RCC 7860 (cell line): Measurements from ENCODE around the gene SGTA.
A peak's percentile ranks its signal among the peaks of the same experiment; 100 is the strongest.

ENCODE experiments used
- DNase-seq: peaks from one replicate; pipeline ENCODE4 v3.0.0-alpha.2; 2015; ENCODE audit warnings: low spot score
- FAIRE-seq: peaks from 2 replicates; lab custom pipeline; 2012; peaks lifted over from hg19 to GRCh38; lab: Jason Lieb, UNC

The SGTA gene

GRCh38 chr19:2756921-2757881, 25.9 kb downstream of the SGTA start:
- FAIRE-seq (no peak), DNase-seq (no peak)

DNA sequence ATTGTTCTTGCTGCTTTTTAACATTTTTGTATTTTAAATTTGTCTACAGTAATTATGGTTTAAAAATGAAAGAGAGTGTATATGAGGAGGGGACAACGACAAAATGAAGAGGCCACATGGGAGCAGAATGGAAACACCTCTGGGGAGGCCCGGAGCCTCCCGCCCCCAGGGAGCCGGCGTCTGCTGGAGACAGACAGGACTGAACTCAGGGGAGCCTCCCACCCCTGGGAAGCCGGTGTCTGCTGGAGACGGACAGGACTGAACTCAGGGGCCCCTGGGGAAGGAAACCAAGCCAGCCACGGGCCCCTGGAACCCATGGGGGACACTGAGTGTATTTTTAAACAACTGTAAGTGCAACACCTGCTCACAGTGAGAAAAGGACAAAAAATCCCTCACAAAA, 26.6 kb downstream of the SGTA start:
- no peak for FAIRE-seq

DNA sequence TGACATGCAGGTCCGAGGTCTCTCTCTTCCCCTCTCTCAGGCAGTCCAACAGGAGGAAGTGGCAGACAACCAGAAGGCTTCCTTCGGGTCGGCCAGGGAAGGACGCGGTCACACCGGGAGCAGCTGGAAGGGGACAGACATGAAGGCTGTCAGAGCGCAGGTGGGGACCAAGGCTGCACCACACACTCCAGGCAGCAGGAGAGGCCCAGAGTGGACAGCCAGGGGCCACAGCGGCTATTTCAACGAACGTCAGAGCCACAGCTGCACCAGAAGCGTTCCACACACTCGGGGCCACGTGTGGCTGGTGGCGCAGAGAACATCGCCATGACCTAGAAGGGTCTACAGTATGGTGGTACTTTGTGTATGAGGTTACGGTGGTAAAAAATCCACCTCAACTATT, 27.3 kb downstream of the SGTA start:
- FAIRE-seq (no peak), DNase-seq (no peak)

More for the DNA sequence above, 26.6 kb downstream of the SGTA start:
- no peak for DNase-seq

- DNase-seq: no peak
- no peak for FAIRE-seq
Observed at GRCh38 chr19:2755448-2755705, 27.7 kb downstream of the SGTA start.

GRCh38 chr19:2754659-2755447, 28.2 kb downstream of the SGTA start:
- no peak for DNase-seq
- FAIRE-seq: no peak

DNA sequence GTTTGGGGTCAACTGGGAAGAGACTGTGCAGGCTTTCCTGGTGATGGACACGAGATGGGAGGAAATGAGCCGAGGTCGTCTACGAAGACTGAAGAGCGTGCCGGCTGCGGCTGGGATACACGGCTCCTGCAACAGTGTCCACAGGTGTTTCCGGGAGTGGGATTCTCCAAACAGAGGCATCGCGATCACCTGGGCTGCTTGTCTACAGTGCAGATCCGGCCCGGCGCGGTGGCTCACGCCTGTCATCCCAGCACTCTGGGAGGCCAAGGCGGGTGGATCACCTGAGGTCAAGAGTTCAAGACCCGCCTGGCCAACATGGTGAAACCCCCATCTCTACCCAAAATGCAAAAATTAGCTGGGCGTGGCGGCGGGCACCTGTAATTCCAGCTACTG, 31.6 kb downstream of the SGTA start:
- no peak for DNase-seq
- FAIRE-seq: no peak

- FAIRE-seq (no peak), DNase-seq (no peak)
Observed at GRCh38 chr19:2750808-2751437, 32.1 kb downstream of the SGTA start.

DNA sequence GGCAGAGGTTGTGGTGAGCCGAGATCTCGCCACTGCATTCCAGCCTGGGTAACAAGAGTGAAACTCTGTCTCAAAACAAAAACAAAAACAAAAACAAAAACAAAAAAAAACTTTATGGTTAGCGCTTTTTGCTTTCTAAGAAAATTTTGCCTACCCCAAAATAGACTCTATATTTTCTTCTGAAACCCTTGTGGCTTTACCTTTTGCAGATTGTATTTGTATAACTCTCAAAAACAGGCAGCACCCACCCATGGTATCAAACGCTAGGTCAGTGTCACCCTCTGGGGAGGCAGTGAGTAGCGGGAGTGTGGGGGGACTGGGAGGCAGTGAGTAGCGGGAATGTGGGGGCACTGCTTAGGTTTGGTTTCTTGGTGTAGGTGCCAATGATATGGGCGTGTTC, 35.7 kb downstream of the SGTA start:
- no peak for FAIRE-seq
- DNase-seq: no peak

DNA sequence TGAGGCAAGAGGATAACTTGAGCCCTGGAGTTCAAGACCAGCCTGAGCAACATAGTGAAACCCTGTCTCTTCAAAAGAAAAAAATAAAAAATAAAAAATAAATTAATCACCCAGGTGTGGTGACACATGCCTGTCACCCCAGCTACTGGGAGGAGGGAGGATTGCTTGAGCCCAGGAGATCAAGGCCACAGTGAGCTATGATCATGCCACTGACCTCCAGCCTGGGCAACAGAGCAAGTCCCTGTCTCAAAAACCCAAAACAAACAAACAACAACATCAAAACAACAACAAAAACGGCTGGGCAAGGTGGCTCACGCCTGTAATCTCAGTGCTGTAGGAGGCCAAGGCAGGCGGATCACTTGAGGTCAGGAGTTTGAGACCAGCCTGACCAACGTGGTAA, 39.0 kb downstream of the SGTA start:
- FAIRE-seq: no peak
- DNase-seq: no peak

DNA sequence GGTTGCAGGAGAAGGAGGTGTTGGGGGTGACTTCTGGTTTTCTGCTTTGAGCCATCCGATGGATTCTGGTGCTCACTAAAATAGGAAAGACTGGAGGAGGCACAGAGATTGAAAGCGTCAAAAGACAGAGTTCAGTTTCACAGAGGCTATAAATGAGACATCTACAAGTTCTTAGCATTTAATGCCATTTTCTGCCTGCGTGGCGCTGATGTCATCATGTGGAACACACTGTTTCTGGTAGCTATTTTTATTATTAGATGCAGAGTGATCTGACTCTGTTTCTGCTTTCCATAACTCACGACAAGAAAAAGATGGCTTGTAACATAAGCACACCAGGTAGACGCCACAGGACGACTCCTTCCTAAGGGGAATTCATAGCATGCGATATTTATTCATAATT, 40.0 kb downstream of the SGTA start:
- no peak for FAIRE-seq
- DNase-seq: no peak

DNA sequence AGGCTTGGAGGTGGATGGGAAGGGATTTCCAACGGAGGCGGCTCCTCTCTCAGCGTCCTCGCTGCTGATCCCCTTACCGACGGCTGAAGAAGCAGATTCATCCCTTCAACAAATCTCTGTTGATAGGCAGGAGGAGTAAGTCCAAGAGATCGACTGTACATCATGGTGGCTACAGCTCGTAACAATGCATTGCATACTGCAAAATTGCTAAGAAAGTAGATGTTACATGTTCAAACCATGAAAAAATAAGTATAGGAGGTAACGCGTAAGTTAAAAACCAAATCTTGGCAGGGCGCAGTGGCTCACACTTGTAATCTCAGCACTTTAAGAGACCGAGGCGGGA, 42.8 kb downstream of the SGTA start:
- FAIRE-seq: no peak
- no peak for DNase-seq

- FAIRE-seq (peak; percentile 40), DNase-seq (peak; percentile 94)
Observed at GRCh38 chr19:2739602-2740313, 43.3 kb downstream of the SGTA start, which contains the start of gene SLC39A3. Gene SLC39A3 (minus strand): TSS chr19:2740017. CDS start chr19:2737257, 2,760 bp downstream.

DNA sequence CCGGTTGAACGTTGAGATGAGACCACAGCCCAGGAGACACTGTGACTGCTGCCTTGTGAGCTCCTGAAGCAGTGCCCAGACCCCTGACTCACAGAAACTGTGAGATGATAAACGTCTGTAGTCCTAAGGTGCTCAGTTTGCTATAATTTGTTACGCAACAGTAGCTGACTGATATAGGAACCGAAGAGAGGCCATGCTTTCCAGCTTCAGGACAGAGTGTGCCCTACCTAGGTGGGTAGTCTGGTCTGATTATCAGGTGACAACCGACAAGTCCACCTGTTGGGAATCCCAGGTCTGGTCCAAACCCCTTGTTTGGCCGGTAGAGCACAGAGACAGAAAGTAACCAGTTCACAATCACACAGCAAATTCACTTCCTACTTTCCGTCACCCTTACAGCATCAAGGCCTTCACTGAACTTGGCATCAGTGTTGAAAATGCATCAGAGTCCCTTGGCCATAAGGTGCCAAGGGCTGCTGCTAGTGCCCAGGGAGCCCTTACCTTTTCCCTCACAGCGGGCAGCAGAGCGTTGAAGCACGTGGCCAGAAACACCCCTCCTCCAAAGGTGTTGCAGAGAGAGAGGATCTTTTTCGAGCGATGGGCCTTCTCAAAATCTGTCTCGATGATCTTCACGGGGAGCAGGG, 46.4 kb downstream of the SGTA start:
- FAIRE-seq (no peak), DNase-seq (no peak)

- FAIRE-seq: no peak
- no peak for DNase-seq
Observed at GRCh38 chr19:2735374-2735773, 47.7 kb downstream of the SGTA start.

- FAIRE-seq (no peak), DNase-seq (no peak)
Observed at GRCh38 chr19:2734589-2735288, 48.3 kb downstream of the SGTA start.

DNA sequence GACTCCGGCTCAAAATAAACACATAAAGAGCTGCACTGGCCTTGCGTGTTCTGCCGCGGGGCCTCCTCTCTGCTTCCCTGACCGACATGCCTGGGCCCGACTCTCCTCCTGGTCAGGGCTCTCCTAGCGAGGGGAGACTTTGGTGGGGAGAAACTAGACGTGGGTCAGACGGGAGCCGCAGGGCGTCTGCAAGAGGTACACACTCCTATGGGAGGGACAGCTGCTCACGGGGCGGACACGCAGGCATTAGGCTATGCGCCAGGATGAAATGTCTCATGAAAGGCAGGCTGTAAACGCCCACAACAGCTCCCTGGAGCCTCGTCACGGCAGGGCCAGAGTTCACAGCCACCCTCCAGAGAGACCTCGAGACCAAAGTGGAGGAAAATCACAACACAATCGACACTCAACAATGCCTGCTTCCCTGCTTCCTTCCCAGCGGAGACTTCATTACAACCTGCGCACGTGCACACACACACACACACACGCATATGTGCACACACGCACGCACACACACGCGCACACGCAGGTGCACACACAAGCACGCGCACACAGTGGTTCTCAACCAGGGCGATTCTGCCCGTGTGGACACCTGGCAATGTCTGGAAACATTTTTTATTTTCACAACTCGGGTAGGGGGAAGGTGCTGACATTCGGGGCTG, 49.0 kb downstream of the SGTA start:
- no peak for FAIRE-seq

GRCh38 chr19:2732883-2733282, 50.2 kb downstream of the SGTA start:
- DNase-seq (no peak), FAIRE-seq (no peak)

More for the DNA sequence above, 49.0 kb downstream of the SGTA start:
- DNase-seq: no peak

DNA sequence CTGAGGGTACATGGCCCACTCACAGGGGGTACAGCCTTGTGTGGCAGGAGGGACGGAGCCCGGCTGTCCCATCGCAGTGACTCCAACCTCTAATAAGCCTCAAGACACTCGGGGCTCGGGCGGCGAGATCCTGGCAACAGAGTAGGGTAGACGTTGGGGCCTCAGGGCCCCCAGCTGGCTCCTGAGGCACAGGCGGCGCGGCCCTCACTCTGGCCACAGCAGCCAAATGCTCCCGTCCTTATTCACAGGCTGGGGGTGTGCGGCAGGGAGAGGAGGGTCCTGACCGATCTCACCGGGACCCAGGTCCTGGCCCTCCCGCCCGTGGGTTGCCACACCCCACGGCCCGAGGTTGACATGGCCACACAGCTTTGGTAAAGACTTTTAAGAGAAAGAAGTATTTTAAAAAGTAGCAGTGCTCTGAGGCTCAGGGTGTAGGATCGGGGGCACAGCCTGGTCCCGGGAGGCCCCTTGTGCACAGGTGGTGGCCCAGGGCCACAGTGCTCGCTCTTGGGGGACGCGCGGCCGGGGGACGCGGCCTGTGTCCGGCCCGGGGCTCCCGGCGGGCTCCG, 50.8 kb downstream of the SGTA start:
- no peak for FAIRE-seq

More for the DNA sequence above, 50.8 kb downstream of the SGTA start:
- DNase-seq: no peak
